ENCODE measurements around the gene RNF138.

GRCh38 chr18:32078845-32079244, 12.8 kb upstream of the RNF138 start:
- TF ChIP-seq CTCF (conservative IDR thresholded peaks at IDR 0.05; ENCODE audit: low read depth, low read length) (no peak), EZH2 (IDR thresholded peaks at IDR 0.05; ENCODE audit: borderline replicate concordance, low read depth, low read length, poor library complexity, severe bottlenecking) (no peak)

Measured in A673 (cell line).